Suppressor macrophage treated with lipopolysaccharide for 4 hours (primary cell): Measurements from ENCODE around the gene KCTD15.

ENCODE experiments used
- DNase-seq: peaks from one replicate; pipeline ENCODE4 v3.0.0-alpha.2; 2020

The KCTD15 gene

GRCh38 chr19:33798681-33799111 is 2.0 kb downstream of the KCTD15 start:
- no peak for DNase-seq

GRCh38 chr19:33799476-33799875 is 2.8 kb downstream of the KCTD15 start:
- no peak for DNase-seq

- no peak for DNase-seq
These were observed 3.5 kb downstream of the KCTD15 start for GRCh38 chr19:33800012-33800680.

- no peak for DNase-seq
These were observed 4.7 kb downstream of the KCTD15 start for GRCh38 chr19:33801411-33801810.

GRCh38 chr19:33802001-33802400 is 5.3 kb downstream of the KCTD15 start:
- DNase-seq = no peak

- no peak for DNase-seq
These were observed 6.1 kb downstream of the KCTD15 start for GRCh38 chr19:33802801-33803200.

GRCh38 chr19:33803383-33803782 is 6.7 kb downstream of the KCTD15 start:
- DNase-seq = no peak

- no peak for DNase-seq
These were observed 7.5 kb downstream of the KCTD15 start for GRCh38 chr19:33804021-33804799.

- DNase-seq = no peak
These were observed 8.6 kb downstream of the KCTD15 start for GRCh38 chr19:33805313-33805712.

GRCh38 chr19:33805840-33806433 is 9.3 kb downstream of the KCTD15 start:
- DNase-seq = no peak

- DNase-seq = no peak
These were observed 9.8 kb downstream of the KCTD15 start for GRCh38 chr19:33806434-33806881.

GRCh38 chr19:33808399-33808798 is 11.7 kb downstream of the KCTD15 start:
- DNase-seq = no peak

GRCh38 chr19:33809960-33810359 is 13.3 kb downstream of the KCTD15 start:
- no peak for DNase-seq

- no peak for DNase-seq
These were observed 14.2 kb downstream of the KCTD15 start for GRCh38 chr19:33810821-33811220.

GRCh38 chr19:33811246-33811645 is 14.6 kb downstream of the KCTD15 start:
- no peak for DNase-seq

- DNase-seq = no peak
These were observed 15.2 kb downstream of the KCTD15 start for GRCh38 chr19:33811736-33812387.

GRCh38 chr19:33812388-33813330 is 16.0 kb downstream of the KCTD15 start:
- DNase-seq = no peak

GRCh38 chr19:33813391-33814101 is 16.9 kb downstream of the KCTD15 start:
- no peak for DNase-seq

GRCh38 chr19:33814181-33815165 is 17.8 kb downstream of the KCTD15 start:
- DNase-seq = no peak
